ENCODE measurements around the gene DOCK8.

- TF ChIP-seq CTCF (IDR thresholded peaks at IDR 0.05): no peak
- no peak for TF ChIP-seq POLR2A (IDR thresholded peaks at IDR 0.05)
These were observed 2.2 kb downstream of the DOCK8 start for GRCh38 chr9:216866-217265.
